ENCODE measurements around the gene OSBPL5.
"Not testable (repeated sequence)": the region's sequence is repeated elsewhere in the genome, so short reads cannot be mapped to it uniquely, and the experiment has no call there.

OSBPL5 gene

DNA sequence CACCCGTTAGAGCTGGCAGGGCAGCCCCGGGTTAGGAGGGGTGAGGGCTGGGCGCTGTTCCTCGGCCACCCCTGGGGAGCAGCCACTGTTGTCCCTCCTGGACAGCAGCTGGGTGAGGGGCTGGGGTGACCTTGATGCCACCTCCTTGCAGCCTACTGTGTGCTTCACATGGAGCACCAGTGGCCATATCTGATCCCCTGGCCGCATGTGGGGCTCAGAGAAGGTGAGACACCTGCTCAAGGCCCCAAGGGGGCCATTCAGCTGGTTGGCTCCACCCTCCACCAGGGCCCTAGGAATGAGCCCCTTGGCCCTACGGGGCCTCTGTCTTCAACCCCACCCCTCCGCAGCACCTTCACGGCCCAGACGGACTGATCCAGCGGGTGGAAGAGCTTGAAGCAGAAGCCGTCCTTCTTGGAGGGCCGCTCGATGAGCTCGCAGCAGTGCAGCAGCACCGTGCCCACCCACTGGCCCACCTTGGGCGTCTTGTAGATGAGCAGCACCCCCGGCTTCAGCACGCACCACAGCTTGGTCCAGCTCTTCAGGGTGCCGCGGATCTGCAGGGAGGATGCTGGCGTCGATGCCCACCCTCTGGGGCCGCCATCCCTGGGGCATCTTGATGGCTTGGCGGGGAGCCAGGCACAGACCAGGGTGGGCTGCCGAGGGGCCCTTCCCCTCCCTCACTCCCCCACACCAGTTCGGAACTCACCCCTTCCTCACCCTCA is 44.9 kb downstream of the OSBPL5 start:
- H2AFZ ChIP-seq (ENCODE audit: insufficient read depth, low read length, poor library complexity), result no peak overlapping the region
- no peak overlapping the region for H3K23ac ChIP-seq (ENCODE audit: low read length)
- peaks cover 57% of the 10 kb centered on the region in 2 experiments for H3K36me3 ChIP-seq (ENCODE audit: control insufficient read depth in 1 of 2, insufficient read depth in 2 of 2, low read length in 2 of 2)
- H2BK5ac ChIP-seq (ENCODE audit: low read depth, low read length, poor library complexity), result no peak overlapping the region
- H3K4me3 ChIP-seq (ENCODE audit: low read depth, low read length), result no peak overlapping the region
- no peak overlapping the region for H4K91ac ChIP-seq (ENCODE audit: low read depth, low read length)
- WGBS (ENCODE audit: extremely low coverage, insufficient coverage, insufficient read length), result no CpG with 5 or more reads among the region's 26 CpGs
- H2AK5ac ChIP-seq (ENCODE audit: low read length), result no peak overlapping the region
- H3K79me2 ChIP-seq (ENCODE audit: control insufficient read depth, insufficient read depth, low read length, poor library complexity), result no peaks in the 10 kb centered on the region
- no peak overlapping the region for H3K4ac ChIP-seq (ENCODE audit: low read depth, low read length)
- no peak overlapping the region for H3K9ac ChIP-seq (ENCODE audit: low read length)
- peaks cover 4% of the 10 kb centered on the region for H3K9me3 ChIP-seq (ENCODE audit: insufficient read depth, low read depth, low read length)
- no peak overlapping the region for H3K14ac ChIP-seq (ENCODE audit: low read length)
- no peak overlapping the region for H4K12ac ChIP-seq (ENCODE audit: low read depth, low read length)
- H4K8ac ChIP-seq (ENCODE audit: low read depth, low read length), result no peak overlapping the region
- no peaks in the 10 kb centered on the region for H3K27me3 ChIP-seq (ENCODE audit: insufficient read depth, low read length)
- H3K27ac ChIP-seq (ENCODE audit: low read depth, low read length), result no peak overlapping the region
- no peaks in the 10 kb centered on the region for H3K79me1 ChIP-seq (ENCODE audit: low read length)
- DNase-seq, result no peak
- H3K4me1 ChIP-seq (ENCODE audit: control insufficient read depth in 1 of 2, insufficient read depth in 2 of 2, low read length in 2 of 2), result no peaks in the 10 kb centered on the region
- H2BK12ac ChIP-seq (ENCODE audit: low read length), result no peak overlapping the region
- no peak overlapping the region for H3K4me2 ChIP-seq (ENCODE audit: low read length)
- H2BK120ac ChIP-seq (ENCODE audit: insufficient read depth, low read length, poor library complexity), result no peak overlapping the region
- H3K18ac ChIP-seq (ENCODE audit: low read length), result no peak overlapping the region

DNA sequence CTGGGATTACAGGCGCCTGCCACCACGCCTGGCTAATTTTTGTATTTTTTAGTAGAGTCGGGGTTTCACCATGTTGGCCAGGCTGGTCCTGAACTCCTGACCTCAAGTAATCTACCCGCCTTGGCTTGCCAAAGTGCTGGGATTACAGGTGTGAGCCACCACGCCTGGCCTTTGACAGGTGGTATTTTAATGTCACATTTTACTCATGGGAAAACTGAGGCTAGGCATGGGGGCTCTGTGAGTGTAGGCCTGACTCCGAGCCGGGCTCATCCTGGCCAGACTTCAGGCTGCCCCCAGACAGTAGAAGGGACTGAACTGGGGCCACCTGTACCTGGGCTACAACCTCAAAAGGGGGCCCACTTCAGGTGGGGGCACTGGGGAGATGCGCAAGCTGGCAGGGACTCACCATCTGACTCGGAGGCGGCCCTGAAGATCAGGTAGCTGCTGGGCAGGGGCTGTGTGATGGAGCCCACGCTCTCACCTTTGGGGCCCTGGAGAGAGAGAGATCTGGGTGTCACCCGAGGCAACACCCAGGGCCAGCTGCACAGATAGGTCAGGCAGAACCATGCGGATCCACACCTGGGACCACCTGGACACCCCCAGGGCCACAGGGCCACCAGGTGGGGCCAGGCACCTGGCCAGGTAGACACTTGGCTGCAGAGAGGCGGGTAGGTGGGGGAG is 45.8 kb downstream of the OSBPL5 start:
- no CpG with 5 or more reads among the region's 14 CpGs for WGBS (ENCODE audit: extremely low coverage, insufficient coverage, insufficient read length)
- no peak overlapping the region for H3K14ac ChIP-seq (ENCODE audit: low read length)
- DNase-seq, result no peak
- H3K4me1 ChIP-seq (ENCODE audit: control insufficient read depth in 1 of 2, insufficient read depth in 2 of 2, low read length in 2 of 2), result no peaks in the 10 kb centered on the region
- peaks cover 4% of the 10 kb centered on the region for H3K9me3 ChIP-seq (ENCODE audit: insufficient read depth, low read depth, low read length)
- H3K36me3 ChIP-seq (ENCODE audit: control insufficient read depth in 1 of 2, insufficient read depth in 2 of 2, low read length in 2 of 2), result peaks cover 50% of the 10 kb centered on the region in 2 experiments
- no peak overlapping the region for H3K4me3 ChIP-seq (ENCODE audit: low read depth, low read length)
- no peak overlapping the region for H4K12ac ChIP-seq (ENCODE audit: low read depth, low read length)
- H4K91ac ChIP-seq (ENCODE audit: low read depth, low read length), result no peak overlapping the region
- H3K23ac ChIP-seq (ENCODE audit: low read length), result no peak overlapping the region
- H2BK5ac ChIP-seq (ENCODE audit: low read depth, low read length, poor library complexity), result no peak overlapping the region
- no peak overlapping the region for H4K8ac ChIP-seq (ENCODE audit: low read depth, low read length)
- no peak overlapping the region for H2BK120ac ChIP-seq (ENCODE audit: insufficient read depth, low read length, poor library complexity)
- no peak overlapping the region for H3K18ac ChIP-seq (ENCODE audit: low read length)
- H2AK5ac ChIP-seq (ENCODE audit: low read length), result no peak overlapping the region
- H3K4me2 ChIP-seq (ENCODE audit: low read length), result no peak overlapping the region
- no peaks in the 10 kb centered on the region for H3K27me3 ChIP-seq (ENCODE audit: insufficient read depth, low read length)
- H3K27ac ChIP-seq (ENCODE audit: low read depth, low read length), result no peak overlapping the region
- H3K4ac ChIP-seq (ENCODE audit: low read depth, low read length), result no peak overlapping the region
- no peak overlapping the region for H3K9ac ChIP-seq (ENCODE audit: low read length)
- H3K79me1 ChIP-seq (ENCODE audit: low read length), result no peaks in the 10 kb centered on the region
- H3K79me2 ChIP-seq (ENCODE audit: control insufficient read depth, insufficient read depth, low read length, poor library complexity), result no peaks in the 10 kb centered on the region
- no peak overlapping the region for H2AFZ ChIP-seq (ENCODE audit: insufficient read depth, low read length, poor library complexity)
- no peak overlapping the region for H2BK12ac ChIP-seq (ENCODE audit: low read length)

DNA sequence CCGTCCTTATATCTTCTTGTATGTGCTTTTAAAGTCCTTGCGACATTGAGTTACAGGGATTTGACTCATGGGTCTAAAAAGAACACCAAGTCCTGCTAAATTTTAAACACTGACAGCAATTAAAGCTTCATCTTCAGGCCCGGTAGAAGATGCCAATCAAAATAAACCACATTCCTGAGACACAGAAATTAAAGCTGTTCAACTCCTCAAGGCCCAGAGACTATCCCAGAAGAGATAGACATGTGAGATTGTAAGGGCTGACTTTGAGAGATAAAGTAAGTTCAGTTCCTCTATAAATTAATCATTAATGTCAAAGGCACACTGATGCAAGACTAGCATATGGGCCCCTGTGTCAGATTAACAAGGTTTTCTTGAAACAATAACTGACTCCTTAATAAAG is 49.8 kb downstream of the OSBPL5 start:
- no peak overlapping the region for H3K27ac ChIP-seq (ENCODE audit: low read depth, low read length)

DNA sequence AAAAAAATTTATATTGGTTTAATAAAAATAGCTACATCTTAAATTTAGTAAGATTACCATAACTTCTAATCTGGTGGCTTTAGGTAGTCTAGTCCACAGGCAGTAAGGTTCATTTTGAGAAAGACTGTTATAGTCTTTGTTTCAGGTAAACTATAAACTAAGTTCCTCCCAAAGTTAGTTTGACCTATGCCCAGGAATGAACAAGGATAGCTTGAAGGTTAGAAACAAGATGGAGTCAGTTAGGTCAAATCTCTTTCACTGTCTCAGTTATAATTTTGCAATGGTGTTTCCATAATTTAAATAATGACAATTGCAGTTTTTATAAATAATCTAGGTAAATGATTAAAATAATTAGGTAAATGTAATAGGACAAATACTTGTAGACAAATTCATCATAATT is 51.4 kb downstream of the OSBPL5 start:
- H3K9me3 ChIP-seq (ENCODE audit: insufficient read depth, low read depth, low read length); H2BK120ac ChIP-seq (ENCODE audit: insufficient read depth, low read length, poor library complexity); H3K27me3 ChIP-seq (ENCODE audit: insufficient read depth, low read length); H4K8ac ChIP-seq (ENCODE audit: low read depth, low read length); H2BK12ac ChIP-seq (ENCODE audit: low read length); DNase-seq; H3K4me2 ChIP-seq (ENCODE audit: low read length); H3K4me1 ChIP-seq (ENCODE audit: control insufficient read depth in 1 of 2, insufficient read depth in 2 of 2, low read length in 2 of 2); H3K9ac ChIP-seq (ENCODE audit: low read length); H3K4me3 ChIP-seq (ENCODE audit: low read depth, low read length); H3K14ac ChIP-seq (ENCODE audit: low read length); H4K12ac ChIP-seq (ENCODE audit: low read depth, low read length); H3K18ac ChIP-seq (ENCODE audit: low read length); H3K4ac ChIP-seq (ENCODE audit: low read depth, low read length); H3K79me2 ChIP-seq (ENCODE audit: control insufficient read depth, insufficient read depth, low read length, poor library complexity); H2AFZ ChIP-seq (ENCODE audit: insufficient read depth, low read length, poor library complexity); H3K23ac ChIP-seq (ENCODE audit: low read length); H3K79me1 ChIP-seq (ENCODE audit: low read length); H3K27ac ChIP-seq (ENCODE audit: low read depth, low read length); H2AK5ac ChIP-seq (ENCODE audit: low read length); H2BK5ac ChIP-seq (ENCODE audit: low read depth, low read length, poor library complexity); H4K91ac ChIP-seq (ENCODE audit: low read depth, low read length): not testable (repeated sequence)
- peaks cover 17 to 19% of the 10 kb centered on the region in 2 experiments for H3K36me3 ChIP-seq (ENCODE audit: control insufficient read depth in 1 of 2, insufficient read depth in 2 of 2, low read length in 2 of 2)

More for the DNA sequence above, 49.8 kb downstream of the OSBPL5 start:
- Histone ChIP-seq H3K23ac (ENCODE audit: low read length) (no peak overlapping the region), H3K4ac (ENCODE audit: low read depth, low read length) (no peak overlapping the region), H3K79me2 (ENCODE audit: control insufficient read depth, insufficient read depth, low read length, poor library complexity) (no peaks in the 10 kb centered on the region), H3K14ac (ENCODE audit: low read length) (no peak overlapping the region), H4K12ac (ENCODE audit: low read depth, low read length) (no peak overlapping the region), H3K4me2 (ENCODE audit: low read length) (no peak overlapping the region), H3K36me3 (ENCODE audit: control insufficient read depth in 1 of 2, insufficient read depth in 2 of 2, low read length in 2 of 2) (peaks cover 17 to 23% of the 10 kb centered on the region in 2 experiments), H3K9ac (ENCODE audit: low read length) (no peak overlapping the region), H2BK12ac (ENCODE audit: low read length) (no peak overlapping the region), H3K4me1 (ENCODE audit: control insufficient read depth in 1 of 2, insufficient read depth in 2 of 2, low read length in 2 of 2) (no peaks in the 10 kb centered on the region), H2AFZ (ENCODE audit: insufficient read depth, low read length, poor library complexity) (no peak overlapping the region), H3K27me3 (ENCODE audit: insufficient read depth, low read length) (no peaks in the 10 kb centered on the region), H3K4me3 (ENCODE audit: low read depth, low read length) (no peak overlapping the region), H3K18ac (ENCODE audit: low read length) (no peak overlapping the region), H2AK5ac (ENCODE audit: low read length) (no peak overlapping the region), H2BK120ac (ENCODE audit: insufficient read depth, low read length, poor library complexity) (no peak overlapping the region), H4K8ac (ENCODE audit: low read depth, low read length) (no peak overlapping the region), H3K79me1 (ENCODE audit: low read length) (no peaks in the 10 kb centered on the region), H4K91ac (ENCODE audit: low read depth, low read length) (no peak overlapping the region), H3K9me3 (ENCODE audit: insufficient read depth, low read depth, low read length) (peaks cover 2% of the 10 kb centered on the region), H2BK5ac (ENCODE audit: low read depth, low read length, poor library complexity) (no peak overlapping the region)
- no CpG with 5 or more reads among the region's 3 CpGs for WGBS (ENCODE audit: extremely low coverage, insufficient coverage, insufficient read length)
- no peak for DNase-seq
